HepG2 (cell line): ENCODE measurements around the gene ATP13A3.

Experiments used
- MBNL3 ChIP-seq: fragments of 250-450 bp; sonication (Bioruptor Pico); conservative IDR thresholded peaks from 2 replicates; pipeline ENCODE4 v1.8.0; 2022; ENCODE audit warnings: mild to moderate bottlenecking, inconsistent platforms
- RBM39 ChIP-seq: fragments of 200-400 bp; formaldehyde crosslinking; IDR thresholded peaks from one replicate; pipeline ENCODE4 v1.6.1; 2018; ENCODE audit warnings: antibody characterized with exemption, mild to moderate bottlenecking, low read depth, low read length; ENCODE audit not compliant: poor library complexity, severe bottlenecking

DNA sequence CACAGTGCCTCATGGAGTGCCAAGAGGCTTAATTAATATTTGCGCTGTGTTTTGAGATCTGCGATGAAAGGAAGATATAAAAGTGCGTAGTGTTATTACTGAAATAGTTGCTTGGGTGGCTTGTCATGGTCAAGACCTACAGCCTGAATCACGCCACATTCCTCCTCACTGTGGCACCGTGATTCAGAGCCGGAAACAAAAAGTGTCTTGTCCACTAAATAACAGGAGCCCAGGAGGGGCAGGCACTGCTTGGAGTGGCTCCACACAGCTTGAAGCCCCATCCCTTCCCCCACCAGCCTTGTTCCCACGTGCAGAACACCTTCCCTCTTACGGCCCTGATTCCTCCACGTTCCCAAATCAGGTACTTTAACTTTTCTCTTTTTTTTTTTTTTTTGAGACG, 116.0 kb downstream of the ATP13A3 start:
- TF ChIP-seq MBNL3 (CRISPR knock-in tag), result no peak
- TF ChIP-seq RBM39, result no peak
